GM21360 (cell line): ENCODE data around the gene VAMP8.
"Not testable (repeated sequence)": the region's sequence is repeated elsewhere in the genome, so short reads cannot be mapped to it uniquely, and the experiment has no call there.

Source experiments
- ATAC-seq: cut with Tn5 transposase; IDR thresholded peaks from one replicate; pipeline ENCODE4 v1.9.1; 2021; ENCODE audit warnings: mild to moderate bottlenecking, moderate library complexity; ENCODE audit not compliant: unreplicated experiment

VAMP8 gene

GRCh38 chr2:85547089-85547858 is 30.1 kb upstream of the VAMP8 start:
- no peak for ATAC-seq

GRCh38 chr2:85547859-85548607 is 29.4 kb upstream of the VAMP8 start:
- ATAC-seq, result no peak

GRCh38 chr2:85548608-85548900 is 28.8 kb upstream of the VAMP8 start:
- ATAC-seq, result no peak

- ATAC-seq, result no peak
Observed at GRCh38 chr2:85549095-85549494, 28.3 kb upstream of the VAMP8 start.

- no peak for ATAC-seq
Observed at GRCh38 chr2:85549826-85550225, 27.6 kb upstream of the VAMP8 start.

- no peak for ATAC-seq
Observed at GRCh38 chr2:85550486-85550885, 26.9 kb upstream of the VAMP8 start.

GRCh38 chr2:85551698-85552678 is 25.4 kb upstream of the VAMP8 start:
- peak; percentile 65 for ATAC-seq

GRCh38 chr2:85553184-85553583 is 24.2 kb upstream of the VAMP8 start:
- ATAC-seq, result no peak

- no peak for ATAC-seq
Observed at GRCh38 chr2:85554980-85555612, 22.3 kb upstream of the VAMP8 start.

GRCh38 chr2:85557130-85557529 is 20.3 kb upstream of the VAMP8 start:
- ATAC-seq, result no peak

GRCh38 chr2:85558160-85558559 is 19.2 kb upstream of the VAMP8 start:
- no peak for ATAC-seq

- ATAC-seq, result not testable (repeated sequence)
Observed at GRCh38 chr2:85560403-85560726, 17.0 kb upstream of the VAMP8 start.

- ATAC-seq, result peak; percentile 21
Observed at GRCh38 chr2:85560812-85561279, 16.5 kb upstream of the VAMP8 start.

GRCh38 chr2:85561280-85562212 is 15.8 kb upstream of the VAMP8 start, which contains the start of gene GGCX:
Gene GGCX, minus strand, starts transcription at chr2:85561493. Its CDS starts 65 bp downstream, at chr2:85561428.
- peak; percentile 88 for ATAC-seq

GRCh38 chr2:85564144-85564563 is 13.2 kb upstream of the VAMP8 start:
- ATAC-seq, result no peak

GRCh38 chr2:85566265-85566664 is 11.1 kb upstream of the VAMP8 start:
- ATAC-seq, result no peak

- ATAC-seq, result no peak
Observed at GRCh38 chr2:85575739-85576138, 1.6 kb upstream of the VAMP8 start.

- ATAC-seq, result no peak
Observed at GRCh38 chr2:85577063-85577385, 362 bp upstream of the VAMP8 start.

GRCh38 chr2:85578243-85579180 is 1.1 kb downstream of the VAMP8 start:
- ATAC-seq, result no peak
